HL-60 (cell line): ENCODE results near the gene ARG2.

ENCODE experiments used
- DNase-seq, 2 experiments: peaks; one replicate each; pipeline ENCODE4 v3.0.0-alpha.2; 2010 to 2020; ENCODE audit warnings: low read depth in 1 of 2, low spot score in 1 of 2
- H3K27ac ChIP-seq: fragments of 250-450 bp; sonication (Bioruptor Pico); replicated peaks from 2 replicates; pipeline ENCODE4 v1.5.1; 2020; ENCODE audit warnings: mild to moderate bottlenecking, moderate library complexity
- H3K27me3 ChIP-seq: fragments of 250-450 bp; sonication (Bioruptor Pico); 2 replicates; pipeline ENCODE4 v1.5.1; 2021; ENCODE audit warnings: mild to moderate bottlenecking, moderate library complexity; ENCODE audit not compliant: insufficient read depth, poor library complexity, severe bottlenecking
- H3K4me3 ChIP-seq: replicated peaks from 2 replicates; pipeline ENCODE4 v1.5.1; 2011; ENCODE audit warnings: mild to moderate bottlenecking, control low read depth, low read length; ENCODE audit not compliant: insufficient read depth
- CTCF ChIP-seq: IDR thresholded peaks from one replicate; pipeline ENCODE4 v1.5.1; 2011; ENCODE audit warnings: low read length, control low read depth, inconsistent platforms; ENCODE audit not compliant: insufficient read depth
- GABPA ChIP-seq: IDR thresholded peaks from 2 replicates; pipeline ENCODE4 v1.6.1; 2012; ENCODE audit warnings: low read depth
- POLR2AphosphoS5 ChIP-seq: IDR thresholded peaks from 2 replicates; pipeline ENCODE4 v1.6.1; 2012; ENCODE audit warnings: low read depth
- REST ChIP-seq: IDR thresholded peaks from 2 replicates; pipeline ENCODE4 v1.6.1; 2012; ENCODE audit warnings: low read depth; ENCODE audit not compliant: insufficient replicate concordance
- SPI1 ChIP-seq: IDR thresholded peaks from 2 replicates; pipeline ENCODE4 v1.6.1; 2012; ENCODE audit warnings: low read depth, mild to moderate bottlenecking, borderline replicate concordance

The ARG2 gene

GRCh38 chr14:67641902-67642749 lies 22.4 kb downstream of the ARG2 start:
- Histone ChIP-seq H3K4me3 (no peak overlapping the region), H3K27ac (no peak overlapping the region), H3K27me3 (no peaks in the 10 kb centered on the region)
- no peak for DNase-seq
- TF ChIP-seq REST, result no peak
- TF ChIP-seq GABPA, result no peak
- TF ChIP-seq SPI1, result no peak
- TF ChIP-seq POLR2AphosphoS5, result no peak
- TF ChIP-seq CTCF, result no peak

GRCh38 chr14:67643713-67644112 lies 24.0 kb downstream of the ARG2 start:
- DNase-seq, result no peak
- H3K27ac ChIP-seq, result no peak overlapping the region
- no peaks in the 10 kb centered on the region for H3K27me3 ChIP-seq
- H3K4me3 ChIP-seq, result no peak overlapping the region
- TF ChIP-seq POLR2AphosphoS5 (no peak), CTCF (no peak), REST (no peak), SPI1 (no peak), GABPA (no peak)

GRCh38 chr14:67644428-67644827 lies 24.7 kb downstream of the ARG2 start:
- Histone ChIP-seq H3K4me3 (no peak overlapping the region), H3K27ac (no peak overlapping the region), H3K27me3 (no peaks in the 10 kb centered on the region)
- TF ChIP-seq CTCF, result no peak
- DNase-seq, result no peak

GRCh38 chr14:67645414-67645813 lies 25.7 kb downstream of the ARG2 start:
- DNase-seq, result no peak
- Histone ChIP-seq H3K27ac (no peak overlapping the region), H3K27me3 (no peaks in the 10 kb centered on the region), H3K4me3 (no peak overlapping the region)
- TF ChIP-seq CTCF (no peak), REST (no peak), POLR2AphosphoS5 (no peak), SPI1 (no peak), GABPA (no peak)
